Measurements from ENCODE around the gene ACO2. TPM values are rescaled to one million over a fixed set of nuclear protein-coding genes. Genes with fewer than 3 reads are reported as not detected.

The ACO2 gene
- total and polyA plus RNA-seq, 10 of the 15 experiments (the other 5 are each of a cell fraction or from before 2014, with no cell fraction given), result 21.4 to 214 (median 88.5) TPM

GRCh38 chr22:41478891-41479521 lies 10.1 kb downstream of the ACO2 start (continued):
- TF ChIP-seq EGR1 (IDR thresholded peaks at IDR 0.05; ENCODE audit: borderline replicate concordance in 1 of 2, low read depth in 2 of 2, low read length in 2 of 2), result peak in 1 of 2 experiments; percentile 47; a peak in 1 of 3 replicates
- TF ChIP-seq NR2F1 (conservative IDR thresholded peaks at IDR 0.05), result peak; percentile 65
- peak in 1 of 2 experiments; percentile 33; a peak in 1 of 4 replicates for TF ChIP-seq BHLHE40 (IDR thresholded peaks at IDR 0.05; ENCODE audit: borderline replicate concordance in 1 of 2, low read depth in 2 of 2, low read length in 1 of 2)
- 0 out of 2 replicates have a peak, but pooled peaks have one; percentile 56 for TF ChIP-seq SMARCA5 (IDR thresholded peaks at IDR 0.05)
- peak; percentile 52; the same call in 1 of the 2 replicates for TF ChIP-seq RUNX3 (IDR thresholded peaks at IDR 0.05; ENCODE audit: low read length)
- TF ChIP-seq NBN (IDR thresholded peaks at IDR 0.05), result 0 out of 2 replicates have a peak, but pooled peaks have one; percentile 35
- TF ChIP-seq MTA2 (IDR thresholded peaks at IDR 0.05; ENCODE audit: low read depth), result no peak
- 0 out of 2 replicates have a peak, but pooled peaks have one; percentile 36 for TF ChIP-seq EED (IDR thresholded peaks at IDR 0.05; ENCODE audit: low read depth)
- TF ChIP-seq, protein P1, sequence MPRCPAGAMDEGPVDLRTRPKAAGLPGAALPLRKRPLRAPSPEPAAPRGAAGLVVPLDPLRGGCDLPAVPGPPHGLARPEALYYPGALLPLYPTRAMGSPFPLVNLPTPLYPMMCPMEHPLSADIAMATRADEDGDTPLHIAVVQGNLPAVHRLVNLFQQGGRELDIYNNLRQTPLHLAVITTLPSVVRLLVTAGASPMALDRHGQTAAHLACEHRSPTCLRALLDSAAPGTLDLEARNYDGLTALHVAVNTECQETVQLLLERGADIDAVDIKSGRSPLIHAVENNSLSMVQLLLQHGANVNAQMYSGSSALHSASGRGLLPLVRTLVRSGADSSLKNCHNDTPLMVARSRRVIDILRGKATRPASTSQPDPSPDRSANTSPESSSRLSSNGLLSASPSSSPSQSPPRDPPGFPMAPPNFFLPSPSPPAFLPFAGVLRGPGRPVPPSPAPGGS (IDR thresholded peaks at IDR 0.05; ENCODE audit: borderline replicate concordance, insufficient read depth, low read depth, low read length, poor library complexity, severe bottlenecking), result no peak
- no peak for TF ChIP-seq RB1 (IDR thresholded peaks at IDR 0.05; ENCODE audit: borderline replicate concordance)
- TF ChIP-seq ZNF384 (IDR thresholded peaks at IDR 0.05; ENCODE audit: borderline replicate concordance, low read depth, low read length), result 0 out of 2 replicates have a peak, but pooled peaks have one; percentile 21
- no peak for TF ChIP-seq JUND (IDR thresholded peaks at IDR 0.05; ENCODE audit: low read depth, low read length)
- TF ChIP-seq RELA (IDR thresholded peaks at IDR 0.05; ENCODE audit: borderline replicate concordance, partially characterized antibody), result peak; percentile 45

Data from GM12878 (cell line).